Astrocyte (in vitro differentiated cells and primary cell): ENCODE results near the gene PPP2R5A. TPM values are rescaled to one million over a fixed set of nuclear protein-coding genes. Genes with fewer than 3 reads are reported as not detected.

Source experiments
- DNase-seq: peaks from one replicate; pipeline ENCODE4 v3.0.0-alpha.2; 2010; ENCODE audit warnings: low read depth
- FAIRE-seq: peaks from 2 replicates; lab custom pipeline; 2011; peaks lifted over from hg19 to GRCh38; lab: Jason Lieb, UNC
- H2AFZ ChIP-seq: 2 replicates; pipeline ENCODE4 v1.6.0; 2012; ENCODE audit warnings: low read depth, low read length, inconsistent platforms
- H3K27ac ChIP-seq: 2 replicates; pipeline ENCODE4 v1.5.1; 2011; ENCODE audit warnings: low read depth, low read length, inconsistent platforms
- H3K27me3 ChIP-seq: 2 replicates; pipeline ENCODE4 v1.6.0; 2011; ENCODE audit warnings: low read length, inconsistent platforms; ENCODE audit not compliant: insufficient read depth
- H3K36me3 ChIP-seq: 2 replicates; pipeline ENCODE4 v1.5.1; 2011; ENCODE audit warnings: low read length, inconsistent platforms; ENCODE audit not compliant: insufficient read depth
- H3K4me1 ChIP-seq: 2 replicates; pipeline ENCODE4 v1.5.1; 2011; ENCODE audit warnings: low read length, inconsistent platforms; ENCODE audit not compliant: insufficient read depth
- H3K4me2 ChIP-seq: 2 replicates; pipeline ENCODE4 v1.6.0; 2012; ENCODE audit warnings: low read length, inconsistent platforms
- H3K4me3 ChIP-seq: 2 replicates; pipeline ENCODE4 v1.5.1; 2011; ENCODE audit warnings: low read depth, mild to moderate bottlenecking, low read length, inconsistent platforms; ENCODE audit not compliant: insufficient read depth
- H3K79me2 ChIP-seq: 2 replicates; pipeline ENCODE4 v1.6.0; 2012; ENCODE audit warnings: mild to moderate bottlenecking, low read length, inconsistent platforms; ENCODE audit not compliant: insufficient read depth
- H3K9ac ChIP-seq: 2 replicates; pipeline ENCODE4 v1.6.0; 2012; ENCODE audit warnings: mild to moderate bottlenecking, low read length, inconsistent platforms
- H3K9me3 ChIP-seq: 2 replicates; pipeline ENCODE4 v1.5.1; 2012; ENCODE audit warnings: low read depth, mild to moderate bottlenecking, low read length, inconsistent platforms; ENCODE audit not compliant: insufficient read depth
- H4K20me1 ChIP-seq: 2 replicates; pipeline ENCODE4 v1.6.0; 2012; ENCODE audit warnings: low read length, inconsistent platforms; ENCODE audit not compliant: insufficient read depth
- H3K27ac Mint-ChIP-seq: one replicate; pipeline ENCODE4 v1.8.0; 2021; ENCODE audit warnings: mild to moderate bottlenecking, mixed read lengths; ENCODE audit not compliant: unreplicated experiment
- H3K27me3 Mint-ChIP-seq: one replicate; pipeline ENCODE4 v1.8.0; 2021; ENCODE audit warnings: low read depth, mixed read lengths; ENCODE audit not compliant: unreplicated experiment
- H3K36me3 Mint-ChIP-seq: one replicate; pipeline ENCODE4 v1.8.0; 2021; ENCODE audit warnings: low read depth, mixed read lengths; ENCODE audit not compliant: unreplicated experiment
- H3K4me1 Mint-ChIP-seq: one replicate; pipeline ENCODE4 v1.8.0; 2021; ENCODE audit warnings: low read depth, mixed read lengths; ENCODE audit not compliant: unreplicated experiment
- H3K4me3 Mint-ChIP-seq: one replicate; pipeline ENCODE4 v1.8.0; 2021; ENCODE audit warnings: mild to moderate bottlenecking, moderate library complexity, mixed read lengths; ENCODE audit not compliant: unreplicated experiment
- H3K9me3 Mint-ChIP-seq: one replicate; pipeline ENCODE4 v1.8.0; 2021; ENCODE audit warnings: mild to moderate bottlenecking, mixed read lengths; ENCODE audit not compliant: unreplicated experiment
- CTCF ChIP-seq: IDR thresholded peaks from 2 replicates; pipeline ENCODE4 v1.5.1; 2011; ENCODE audit warnings: low read depth, mild to moderate bottlenecking, inconsistent platforms, low read length, moderate library complexity; ENCODE audit not compliant: insufficient read depth
- EZH2 ChIP-seq: IDR thresholded peaks from 2 replicates; pipeline ENCODE4 v1.6.1; 2012; ENCODE audit warnings: mild to moderate bottlenecking, low read length, inconsistent platforms; ENCODE audit not compliant: insufficient read depth
- total RNA-seq: library from RNA; stranded (reverse); gene quantifications from 2 replicates; pipeline ENCODE4 v1.2.1, GENCODE V29; 2021

The PPP2R5A gene
- total RNA-seq, 1 donor from 2014 or later = 13.2 TPM

- H3K27ac Mint-ChIP-seq = no peak overlapping the region
- Histone ChIP-seq H3K9me3 (peaks cover 4% of the 10 kb centered on the region), H3K4me2 (no peak overlapping the region), H3K36me3 (peaks cover 9% of the 10 kb centered on the region), H3K79me2 (peaks cover 7% of the 10 kb centered on the region), H3K4me3 (no peak overlapping the region), H3K27me3 (no peaks in the 10 kb centered on the region), H4K20me1 (peaks cover 18% of the 10 kb centered on the region), H3K27ac (no peak overlapping the region), H3K9ac (no peak overlapping the region), H3K4me1 (peaks cover 7% of the 10 kb centered on the region), H2AFZ (no peak overlapping the region)
- no peak overlapping the region for H3K4me3 Mint-ChIP-seq
- no peak for TF ChIP-seq CTCF
- no peak for TF ChIP-seq EZH2
- DNase-seq = no peak
- H3K36me3 Mint-ChIP-seq = peaks cover 43% of the 10 kb centered on the region
- H3K4me1 Mint-ChIP-seq = peaks cover 8% of the 10 kb centered on the region
- H3K9me3 Mint-ChIP-seq = peaks cover 8% of the 10 kb centered on the region
- H3K27me3 Mint-ChIP-seq = no peaks in the 10 kb centered on the region
- FAIRE-seq = no peak
Measured at GRCh38 chr1:212410231-212410820, 125.1 kb downstream of the PPP2R5A start.

Other genes with a start within 250 kb of the PPP2R5A start
- gene INTS7, start 249.9 kb upstream of the PPP2R5A start, total RNA-seq = 14.7 and 14.9 TPM in 2 replicates
- 2.6 and 6.3 TPM in 2 replicates for gene DTL, start 249.7 kb upstream of the PPP2R5A start, total RNA-seq
- gene PACC1, start 129.5 kb downstream of the PPP2R5A start, total RNA-seq = 16.9 and 18.8 TPM in 2 replicates
- 34.4 and 38.8 TPM in 2 replicates for gene NENF, start 147.5 kb downstream of the PPP2R5A start, total RNA-seq